Hepatocyte (in vitro differentiated cells): ENCODE results near the gene MSTO1.
"Not testable (repeated sequence)": the region's sequence is repeated elsewhere in the genome, so short reads cannot be mapped to it uniquely, and the experiment has no call there.

Source experiments
- EZH2 ChIP-seq: fragments of 200-600 bp; sonication (generic); IDR thresholded peaks from 2 replicates; pipeline ENCODE4 v1.6.1; 2016; ENCODE audit warnings: antibody characterized with exemption, mild to moderate bottlenecking, borderline replicate concordance
- TF ChIP-seq, protein P1 (sequence below): fragments of 200-600 bp; sonication (generic); IDR thresholded peaks from 2 replicates; pipeline ENCODE4 v1.5.1; 2016; ENCODE audit warnings: antibody characterized with exemption, mild to moderate bottlenecking; ENCODE audit not compliant: poor library complexity

DNA sequence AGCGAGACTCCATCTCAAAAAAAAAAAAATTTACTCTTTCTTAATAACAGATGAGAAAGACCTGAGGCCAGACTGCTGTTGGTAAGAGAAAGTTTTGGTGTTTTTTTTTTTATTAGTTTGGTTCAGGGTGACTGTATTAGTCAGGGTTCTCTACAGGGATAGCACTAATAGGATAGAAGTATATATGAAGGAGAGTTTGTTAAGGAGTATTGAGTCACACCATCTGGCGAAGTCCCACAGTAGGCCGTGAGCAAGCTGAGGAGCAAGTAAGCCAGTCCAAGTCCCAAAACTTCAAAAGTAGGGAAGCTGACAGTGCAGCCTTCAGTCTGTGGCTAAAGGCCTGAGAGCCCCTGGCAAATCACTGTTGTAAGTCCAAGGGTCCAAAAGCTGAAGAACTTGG lies 20.7 kb upstream of the MSTO1 start:
- TF ChIP-seq, protein P1, sequence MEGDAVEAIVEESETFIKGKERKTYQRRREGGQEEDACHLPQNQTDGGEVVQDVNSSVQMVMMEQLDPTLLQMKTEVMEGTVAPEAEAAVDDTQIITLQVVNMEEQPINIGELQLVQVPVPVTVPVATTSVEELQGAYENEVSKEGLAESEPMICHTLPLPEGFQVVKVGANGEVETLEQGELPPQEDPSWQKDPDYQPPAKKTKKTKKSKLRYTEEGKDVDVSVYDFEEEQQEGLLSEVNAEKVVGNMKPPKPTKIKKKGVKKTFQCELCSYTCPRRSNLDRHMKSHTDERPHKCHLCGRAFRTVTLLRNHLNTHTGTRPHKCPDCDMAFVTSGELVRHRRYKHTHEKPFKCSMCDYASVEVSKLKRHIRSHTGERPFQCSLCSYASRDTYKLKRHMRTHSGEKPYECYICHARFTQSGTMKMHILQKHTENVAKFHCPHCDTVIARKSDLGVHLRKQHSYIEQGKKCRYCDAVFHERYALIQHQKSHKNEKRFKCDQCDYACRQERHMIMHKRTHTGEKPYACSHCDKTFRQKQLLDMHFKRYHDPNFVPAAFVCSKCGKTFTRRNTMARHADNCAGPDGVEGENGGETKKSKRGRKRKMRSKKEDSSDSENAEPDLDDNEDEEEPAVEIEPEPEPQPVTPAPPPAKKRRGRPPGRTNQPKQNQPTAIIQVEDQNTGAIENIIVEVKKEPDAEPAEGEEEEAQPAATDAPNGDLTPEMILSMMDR = not testable (repeated sequence)
- not testable (repeated sequence) for TF ChIP-seq EZH2
